ENCODE data around the gene COL11A2.

Gene COL11A2

DNA sequence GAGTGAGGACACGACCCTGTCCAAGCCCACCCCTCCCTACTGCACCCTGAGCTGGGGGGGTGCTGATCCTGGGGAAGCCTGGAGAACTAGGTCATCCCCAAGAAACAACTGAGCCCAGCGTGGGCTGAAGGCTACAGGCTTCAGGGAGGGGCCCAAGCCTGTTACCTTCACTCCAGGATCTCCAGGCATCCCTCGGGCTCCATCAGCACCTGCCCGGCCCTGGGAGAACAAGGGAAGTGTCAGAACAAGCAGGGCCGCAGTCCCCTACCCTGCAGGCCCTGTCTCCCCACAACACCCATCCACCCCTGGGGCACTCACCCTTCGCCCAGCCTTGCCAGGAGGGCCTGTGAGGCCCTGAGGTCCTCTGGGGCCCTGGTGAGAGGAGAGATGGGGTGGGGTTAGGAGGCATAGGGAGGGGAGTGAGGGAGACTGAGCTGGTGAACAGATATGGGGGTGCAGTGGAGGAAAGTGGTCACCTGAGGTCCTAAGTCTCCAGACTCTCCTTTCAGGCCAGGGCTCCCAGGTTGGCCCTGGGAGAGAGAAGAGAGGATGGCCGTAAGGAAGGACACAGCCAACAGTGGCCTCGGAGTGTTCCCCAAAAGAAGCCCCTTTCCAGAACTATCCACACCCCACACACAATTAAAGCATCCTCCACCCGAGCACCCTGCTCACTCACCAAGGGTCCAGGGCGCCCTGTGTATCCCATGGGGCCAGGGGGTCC lies 13.4 kb downstream of the COL11A2 start:
- H3K27ac ChIP-seq, result no peak overlapping the region
- DNase-seq (ENCODE audit: low spot score), result no peak
- ChIA-PET POLR2A (ENCODE audit: low non-redundant PET) (no interaction called here), CTCF (interaction anchor here (0.9 to 1.2 kb wide), 2 partner anchors 18 to 164 kb away, joined by 3 to 4 read pairs; no protein-coding TSS in a partner anchor)
- TF ChIP-seq, protein P1, sequence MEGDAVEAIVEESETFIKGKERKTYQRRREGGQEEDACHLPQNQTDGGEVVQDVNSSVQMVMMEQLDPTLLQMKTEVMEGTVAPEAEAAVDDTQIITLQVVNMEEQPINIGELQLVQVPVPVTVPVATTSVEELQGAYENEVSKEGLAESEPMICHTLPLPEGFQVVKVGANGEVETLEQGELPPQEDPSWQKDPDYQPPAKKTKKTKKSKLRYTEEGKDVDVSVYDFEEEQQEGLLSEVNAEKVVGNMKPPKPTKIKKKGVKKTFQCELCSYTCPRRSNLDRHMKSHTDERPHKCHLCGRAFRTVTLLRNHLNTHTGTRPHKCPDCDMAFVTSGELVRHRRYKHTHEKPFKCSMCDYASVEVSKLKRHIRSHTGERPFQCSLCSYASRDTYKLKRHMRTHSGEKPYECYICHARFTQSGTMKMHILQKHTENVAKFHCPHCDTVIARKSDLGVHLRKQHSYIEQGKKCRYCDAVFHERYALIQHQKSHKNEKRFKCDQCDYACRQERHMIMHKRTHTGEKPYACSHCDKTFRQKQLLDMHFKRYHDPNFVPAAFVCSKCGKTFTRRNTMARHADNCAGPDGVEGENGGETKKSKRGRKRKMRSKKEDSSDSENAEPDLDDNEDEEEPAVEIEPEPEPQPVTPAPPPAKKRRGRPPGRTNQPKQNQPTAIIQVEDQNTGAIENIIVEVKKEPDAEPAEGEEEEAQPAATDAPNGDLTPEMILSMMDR (conservative IDR thresholded peaks at IDR 0.05; ENCODE audit: low read depth), result no peak

DNA sequence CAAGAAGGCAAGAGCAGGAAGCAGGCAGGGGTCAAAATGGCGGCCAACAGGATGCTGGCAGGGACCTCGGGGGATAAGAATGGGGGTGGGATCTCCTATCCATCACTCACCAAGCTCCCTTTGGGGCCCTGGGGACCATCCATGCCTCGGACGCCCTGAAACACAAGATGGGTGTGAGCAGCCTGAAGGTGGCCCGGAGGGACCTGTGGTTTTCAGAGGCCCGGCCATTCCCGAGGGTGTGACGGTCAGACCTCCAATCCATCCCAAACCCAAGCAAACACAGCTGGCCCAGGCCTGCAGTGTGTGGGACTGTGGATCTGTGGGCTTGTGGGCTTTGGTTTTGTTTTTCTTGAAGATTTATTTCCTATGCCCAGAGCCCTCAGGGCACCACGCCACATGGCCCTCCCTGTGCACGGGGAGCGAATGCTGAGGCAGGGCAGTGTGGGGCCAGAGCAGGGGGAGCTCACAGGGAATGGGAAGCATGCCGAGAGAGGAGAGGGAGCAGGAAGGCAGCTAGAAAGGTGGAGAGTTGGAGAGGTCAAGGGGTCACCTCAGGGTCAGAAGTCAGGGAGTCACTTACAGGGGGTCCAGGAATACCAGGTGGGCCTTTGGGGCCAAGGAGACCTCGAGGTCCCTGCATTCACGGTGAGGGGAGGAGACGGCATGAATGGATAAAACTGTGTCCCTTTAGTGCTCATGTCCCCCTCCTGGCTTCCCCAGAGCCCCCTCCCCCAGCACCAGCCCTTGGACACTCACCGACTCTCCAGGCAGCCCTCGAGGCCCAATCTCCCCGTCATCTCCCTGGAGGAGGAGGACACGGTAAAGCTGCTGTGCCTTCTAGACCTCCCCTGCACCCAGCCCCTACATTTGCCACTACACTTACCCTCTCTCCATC lies 14.5 kb downstream of the COL11A2 start:
- ChIA-PET POLR2A (ENCODE audit: low non-redundant PET) (no interaction called here), CTCF (interaction anchor here (1.2 kb wide), 1 partner anchor 17 kb away, joined by 4 read pairs; no protein-coding TSS in a partner anchor)
- TF ChIP-seq, protein P1 (conservative IDR thresholded peaks at IDR 0.05; ENCODE audit: low read depth), result no peak
- no peak for DNase-seq (ENCODE audit: low spot score)
- H3K27ac ChIP-seq, result no peak overlapping the region

DNA sequence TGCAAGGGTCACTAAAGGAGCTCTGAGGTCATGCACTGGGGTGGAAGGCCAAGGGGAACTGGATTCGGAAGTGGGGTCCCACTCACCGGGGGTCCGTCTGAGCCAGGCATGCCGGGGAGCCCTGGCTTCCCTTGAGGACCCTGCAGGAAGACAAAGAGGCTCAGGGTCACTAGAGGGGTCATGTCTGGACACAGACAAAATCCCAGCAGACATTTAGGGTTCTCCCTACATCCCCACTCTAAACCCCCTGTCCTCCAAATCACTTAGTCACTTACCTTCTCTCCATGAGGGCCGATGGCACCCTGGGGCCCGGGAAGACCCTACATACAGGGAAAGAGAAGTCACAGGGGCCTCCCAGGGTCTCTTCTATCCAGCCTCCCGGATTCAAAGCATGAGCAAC lies 15.4 kb downstream of the COL11A2 start:
- CTCF ChIA-PET, result no interaction called here

DNA sequence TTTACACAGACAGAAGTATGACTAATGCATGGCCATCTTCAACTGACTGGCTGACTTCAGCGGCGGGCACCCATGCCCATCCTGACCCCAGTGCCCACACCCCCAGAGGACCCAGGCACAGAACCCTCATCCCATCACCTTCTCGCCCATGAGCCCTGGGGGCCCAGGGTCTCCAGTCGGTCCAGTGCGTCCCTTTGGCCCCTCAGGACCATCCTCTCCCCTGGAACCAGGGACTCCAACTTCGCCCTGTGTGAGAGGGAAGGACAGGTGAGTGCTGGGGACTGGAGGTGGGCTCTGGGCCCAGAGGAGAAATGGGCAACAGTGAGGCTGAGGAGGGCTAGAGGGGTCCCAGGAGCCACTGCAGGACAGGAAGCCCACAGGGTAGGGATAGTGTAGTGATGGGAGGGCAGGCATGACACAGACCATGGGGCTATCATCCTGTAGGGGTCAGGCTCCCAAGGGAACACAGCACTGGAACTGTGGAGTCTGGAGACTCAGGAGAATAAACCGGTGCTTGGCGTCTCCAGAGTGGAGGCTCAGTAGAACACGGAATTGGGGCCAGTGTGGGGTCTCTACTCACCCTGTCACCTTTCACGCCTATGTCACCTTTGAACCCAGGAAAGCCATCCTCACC lies 16.7 kb downstream of the COL11A2 start:
- CTCF ChIA-PET, result interaction anchor here (0.6 to 0.7 kb wide), 2 partner anchors 23 to 40 kb away, joined by 3 to 4 read pairs; no protein-coding TSS in a partner anchor
- no peak overlapping the region for H3K27ac ChIP-seq
- DNase-seq (ENCODE audit: low spot score), result no peak
- TF ChIP-seq, protein P1 (conservative IDR thresholded peaks at IDR 0.05; ENCODE audit: low read depth), result no peak
- POLR2A ChIA-PET (ENCODE audit: low non-redundant PET), result no interaction called here

More for the DNA sequence above, 15.4 kb downstream of the COL11A2 start:
- TF ChIP-seq, protein P1 (conservative IDR thresholded peaks at IDR 0.05; ENCODE audit: low read depth), result no peak
- no peak overlapping the region for H3K27ac ChIP-seq
- POLR2A ChIA-PET (ENCODE audit: low non-redundant PET), result no interaction called here
- no peak for DNase-seq (ENCODE audit: low spot score)

DNA sequence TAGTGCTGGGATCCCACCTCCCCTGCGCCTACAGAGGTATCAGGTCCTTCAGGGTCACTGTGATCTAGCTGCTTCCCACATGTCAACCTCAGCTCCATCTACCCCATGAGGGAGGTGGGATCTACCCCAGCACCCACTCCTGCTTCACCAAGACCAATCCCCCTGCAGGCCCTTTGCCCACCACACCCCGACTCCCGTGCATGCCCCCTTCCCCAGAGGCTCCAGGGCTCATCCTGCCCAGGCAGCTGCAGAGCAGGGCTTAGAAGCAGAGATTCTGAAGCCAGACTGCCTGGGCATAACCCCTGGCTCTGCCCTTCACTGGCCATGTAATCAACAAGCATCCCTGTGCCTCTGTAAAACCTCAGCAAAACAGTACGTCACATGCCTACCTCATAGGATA lies 17.5 kb downstream of the COL11A2 start:
- POLR2A ChIA-PET (ENCODE audit: low non-redundant PET), result no interaction called here
- CTCF ChIA-PET, result interaction anchor here (0.6 to 0.7 kb wide), 2 partner anchors 24 to 39 kb away, joined by 3 to 4 read pairs; no protein-coding TSS in a partner anchor
- no peak for DNase-seq (ENCODE audit: low spot score)
- TF ChIP-seq, protein P1 (conservative IDR thresholded peaks at IDR 0.05; ENCODE audit: low read depth), result no peak
- no peak overlapping the region for H3K27ac ChIP-seq
